GM19324 (cell line): ENCODE data around the gene VSIR.

Source experiments
- ATAC-seq: cut with Tn5 transposase; IDR thresholded peaks from one replicate; pipeline ENCODE4 v1.9.1; 2021; ENCODE audit warnings: mild to moderate bottlenecking, moderate library complexity; ENCODE audit not compliant: unreplicated experiment, low FRiP score

Gene VSIR

GRCh38 chr10:71807557-71808510 is 34.5 kb upstream of the VSIR start:
- no peak for ATAC-seq

DNA sequence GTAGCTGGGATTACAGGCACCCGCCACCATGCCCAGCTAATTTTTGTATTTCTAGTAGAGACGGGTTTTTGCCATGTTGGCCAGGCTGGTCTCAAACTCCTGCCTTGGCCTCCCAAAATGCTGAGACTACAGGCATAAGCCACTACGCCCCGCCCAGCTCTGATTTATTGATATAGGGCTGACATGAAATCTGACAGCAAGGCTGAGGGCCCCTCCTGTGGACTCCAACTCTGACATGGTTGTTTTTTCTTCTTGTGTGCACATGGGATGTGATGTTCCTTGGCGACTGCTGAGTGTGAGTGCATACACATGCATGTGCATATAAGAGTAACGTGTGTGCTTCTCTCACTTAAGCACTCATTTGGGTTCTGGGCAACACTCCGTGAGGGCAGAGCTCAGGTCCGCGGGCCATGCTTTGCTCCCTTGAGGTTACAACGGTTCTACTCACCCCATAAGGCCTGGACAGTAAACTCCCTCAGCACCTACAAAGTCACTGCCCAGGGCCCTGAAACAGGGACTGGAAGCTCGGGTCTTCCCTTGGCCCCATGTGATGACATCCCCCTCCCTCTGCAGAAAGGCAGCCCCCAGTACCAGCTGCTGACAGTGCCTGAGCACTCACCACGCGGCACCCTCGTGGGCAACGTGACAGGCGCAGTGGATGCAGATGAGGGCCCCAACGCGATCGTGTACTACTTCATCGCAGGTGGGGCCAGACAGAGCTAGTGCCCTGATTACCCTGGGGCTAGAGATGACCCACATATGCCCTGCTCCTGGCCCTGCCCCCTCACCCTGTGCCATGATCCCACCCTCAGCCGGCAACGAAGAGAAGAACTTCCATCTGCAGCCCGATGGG is 33.6 kb upstream of the VSIR start:
- ATAC-seq, result no peak

DNA sequence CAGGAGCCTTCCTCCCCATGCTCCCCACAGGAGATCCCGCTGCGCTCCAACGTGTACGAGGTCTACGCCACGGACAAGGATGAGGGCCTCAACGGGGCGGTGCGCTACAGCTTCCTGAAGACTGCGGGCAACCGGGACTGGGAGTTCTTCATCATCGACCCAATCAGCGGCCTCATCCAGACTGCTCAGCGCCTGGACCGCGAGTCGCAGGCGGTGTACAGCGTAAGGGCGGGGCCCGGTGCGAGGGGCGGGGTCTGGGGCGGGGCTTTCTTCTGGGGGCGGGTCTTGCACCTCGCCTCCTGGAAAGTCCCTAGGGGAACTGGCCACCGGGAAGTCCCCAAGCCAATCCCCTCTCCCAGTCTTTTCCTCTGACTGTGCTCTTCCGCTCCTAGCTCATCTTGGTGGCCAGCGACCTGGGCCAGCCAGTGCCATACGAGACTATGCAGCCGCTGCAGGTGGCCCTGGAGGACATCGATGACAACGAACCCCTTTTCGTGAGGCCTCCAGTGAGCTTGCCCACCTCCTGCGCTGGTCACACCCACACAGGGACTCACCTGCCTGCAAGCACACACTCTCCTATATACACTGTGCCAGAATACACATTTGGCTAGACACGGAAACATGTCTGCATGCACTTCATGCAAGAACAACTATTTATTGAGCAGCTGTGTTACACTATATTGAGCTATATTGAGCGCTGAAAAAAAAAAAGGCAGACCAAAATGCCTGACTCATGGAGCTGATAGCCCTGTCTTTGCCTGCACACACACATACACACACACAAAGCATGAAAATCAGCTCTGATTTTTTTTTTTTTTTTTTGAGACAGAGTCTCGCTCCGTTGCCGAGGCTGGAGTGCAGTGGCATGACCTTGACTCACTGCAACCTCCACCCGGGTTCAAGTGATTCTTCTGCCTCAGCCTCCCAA is 32.7 kb upstream of the VSIR start:
- no peak for ATAC-seq

DNA sequence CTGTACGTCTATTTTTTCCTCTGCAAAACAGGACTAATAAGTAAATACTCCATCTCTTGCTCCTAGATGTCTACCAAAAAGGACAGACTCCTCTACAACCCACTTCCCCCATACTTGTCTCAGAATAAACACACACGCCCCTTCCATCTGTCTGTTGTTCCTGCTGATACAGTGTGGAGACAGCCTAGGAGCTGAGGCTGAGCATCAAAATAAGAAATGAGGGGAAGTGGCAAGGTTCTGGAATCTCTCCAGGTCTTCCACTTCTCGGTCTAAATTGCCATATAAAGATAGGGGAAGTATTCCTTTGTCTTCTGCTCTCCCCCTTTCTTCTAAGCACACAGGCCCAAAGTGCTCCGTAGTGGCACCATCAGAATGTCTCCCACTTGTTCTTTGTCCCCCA is 30.8 kb upstream of the VSIR start:
- no peak for ATAC-seq

DNA sequence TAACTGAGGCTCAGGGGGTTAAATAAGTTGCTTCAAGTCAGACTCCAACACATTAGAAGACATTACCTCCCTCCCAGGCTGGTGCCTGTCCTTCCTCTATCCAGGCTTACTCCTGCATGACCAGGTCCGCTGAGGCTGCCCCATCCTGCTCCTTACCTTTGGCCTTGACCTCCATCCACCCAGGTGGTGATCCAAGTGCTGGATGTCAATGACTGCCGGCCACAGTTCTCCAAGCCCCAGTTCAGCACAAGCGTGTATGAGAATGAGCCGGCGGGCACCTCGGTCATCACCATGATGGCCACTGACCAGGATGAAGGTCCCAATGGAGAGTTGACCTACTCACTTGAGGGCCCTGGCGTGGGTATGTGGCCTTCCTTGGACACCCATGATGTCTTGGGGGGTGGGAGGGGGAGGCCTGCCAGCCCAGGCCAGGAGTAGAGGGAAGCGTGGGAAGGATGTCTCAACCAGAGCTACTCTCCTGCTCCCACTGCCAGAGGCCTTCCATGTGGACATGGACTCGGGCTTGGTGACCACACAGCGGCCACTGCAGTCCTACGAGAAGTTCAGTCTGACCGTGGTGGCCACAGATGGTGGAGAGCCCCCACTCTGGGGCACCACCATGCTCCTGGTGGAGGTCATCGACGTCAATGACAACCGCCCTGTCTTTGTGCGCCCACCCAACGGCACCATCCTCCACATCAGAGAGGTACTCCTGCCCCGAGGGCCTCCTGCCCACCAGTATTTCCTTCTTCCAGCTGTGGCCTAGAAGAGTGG is 29.6 kb upstream of the VSIR start:
- ATAC-seq, result no peak

DNA sequence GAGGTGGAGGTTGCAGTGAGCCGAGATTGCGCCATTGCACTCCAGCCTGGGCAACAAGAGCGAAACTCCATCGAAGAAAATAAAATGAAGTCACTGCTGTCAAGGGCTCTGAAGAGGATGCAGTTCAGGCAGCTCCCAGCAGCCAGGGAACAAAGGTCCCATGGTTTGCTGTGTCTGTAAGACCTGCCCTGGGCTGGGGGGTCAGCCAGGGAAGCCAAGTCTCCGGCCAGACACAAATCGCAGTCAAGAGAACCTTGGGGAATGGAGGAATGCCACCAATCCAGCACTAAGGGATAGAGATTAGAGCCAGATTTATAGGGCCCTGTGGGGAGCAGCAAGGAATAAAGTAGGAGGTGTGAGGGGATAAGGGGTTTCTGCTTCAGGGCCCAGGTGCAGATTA is 28.9 kb upstream of the VSIR start:
- ATAC-seq, result no peak

GRCh38 chr10:71801361-71801760 is 28.0 kb upstream of the VSIR start:
- peak; percentile 81 for ATAC-seq

GRCh38 chr10:71799608-71800453 is 26.5 kb upstream of the VSIR start:
- no peak for ATAC-seq

- ATAC-seq, result no peak
These were observed 25.8 kb upstream of the VSIR start for GRCh38 chr10:71799112-71799511.

DNA sequence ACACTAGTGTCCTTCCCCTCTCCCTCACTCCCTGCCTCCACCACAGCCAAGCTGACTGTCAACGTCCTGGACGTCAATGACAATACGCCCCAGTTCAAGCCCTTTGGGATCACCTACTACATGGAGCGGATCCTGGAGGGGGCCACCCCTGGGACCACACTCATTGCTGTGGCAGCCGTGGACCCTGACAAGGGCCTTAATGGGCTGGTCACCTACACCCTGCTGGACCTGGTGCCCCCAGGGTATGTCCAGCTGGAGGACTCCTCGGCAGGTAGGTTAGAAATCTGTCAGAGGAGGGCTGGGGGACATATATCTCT is 24.9 kb upstream of the VSIR start:
- no peak for ATAC-seq

DNA sequence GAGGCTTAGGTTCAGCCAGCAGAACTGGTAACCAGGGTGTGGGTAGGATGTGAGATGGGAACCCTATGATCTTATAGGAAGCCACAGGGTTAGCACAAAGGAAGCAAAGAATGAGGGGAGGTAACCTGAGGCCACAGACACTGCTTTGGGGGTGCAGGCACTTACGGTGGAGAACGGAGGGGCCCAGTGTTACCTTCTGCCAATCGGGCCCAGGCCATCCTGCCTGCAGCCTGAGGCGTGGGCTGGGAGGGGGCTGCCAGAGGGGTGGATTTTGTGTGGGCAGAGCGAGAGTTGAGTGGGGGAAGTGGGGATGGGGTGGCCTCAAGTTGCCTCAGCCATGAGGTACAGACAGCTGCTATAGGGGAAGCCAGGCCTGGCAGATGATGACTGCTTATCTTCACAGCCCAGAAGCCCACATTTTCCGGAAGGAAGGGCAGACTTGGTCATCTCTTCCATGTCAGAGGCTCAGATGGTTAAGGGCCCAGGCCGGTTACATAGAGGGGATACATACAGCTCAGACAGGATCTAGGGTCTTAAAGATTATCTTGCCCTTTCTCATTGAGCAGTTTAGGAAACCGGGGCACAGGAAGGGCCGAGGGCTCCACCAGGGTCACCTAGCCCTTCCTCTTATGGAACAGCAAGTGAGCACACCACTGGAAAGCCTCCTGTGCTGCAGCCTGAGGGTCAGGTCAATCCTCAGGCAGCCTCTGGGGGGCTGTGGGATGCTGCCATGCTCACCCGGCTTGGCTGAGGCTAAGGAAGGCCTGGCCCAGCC is 24.4 kb upstream of the VSIR start:
- ATAC-seq, result no peak

- ATAC-seq, result no peak
These were observed 23.6 kb upstream of the VSIR start for GRCh38 chr10:71796749-71797405.

DNA sequence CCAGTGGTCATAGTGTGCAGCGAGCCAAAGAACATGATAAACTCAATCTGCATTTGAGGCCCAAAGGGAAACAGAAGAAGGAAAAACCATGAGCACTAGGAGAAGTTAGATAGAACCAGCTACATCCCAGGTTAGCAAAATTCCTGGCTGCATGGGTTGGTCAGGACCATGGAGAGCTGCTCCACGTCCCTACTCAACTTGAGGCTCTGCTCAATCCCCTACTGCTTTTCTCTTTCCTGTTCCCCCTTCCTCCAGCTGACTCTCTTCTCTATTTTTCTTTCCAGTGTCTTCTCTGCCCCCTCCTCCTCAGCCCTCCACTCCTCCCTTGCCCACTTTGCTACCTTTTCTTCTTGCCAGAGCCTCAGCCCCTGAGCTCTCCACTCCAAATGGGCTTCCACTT is 21.9 kb upstream of the VSIR start:
- ATAC-seq, result no peak

DNA sequence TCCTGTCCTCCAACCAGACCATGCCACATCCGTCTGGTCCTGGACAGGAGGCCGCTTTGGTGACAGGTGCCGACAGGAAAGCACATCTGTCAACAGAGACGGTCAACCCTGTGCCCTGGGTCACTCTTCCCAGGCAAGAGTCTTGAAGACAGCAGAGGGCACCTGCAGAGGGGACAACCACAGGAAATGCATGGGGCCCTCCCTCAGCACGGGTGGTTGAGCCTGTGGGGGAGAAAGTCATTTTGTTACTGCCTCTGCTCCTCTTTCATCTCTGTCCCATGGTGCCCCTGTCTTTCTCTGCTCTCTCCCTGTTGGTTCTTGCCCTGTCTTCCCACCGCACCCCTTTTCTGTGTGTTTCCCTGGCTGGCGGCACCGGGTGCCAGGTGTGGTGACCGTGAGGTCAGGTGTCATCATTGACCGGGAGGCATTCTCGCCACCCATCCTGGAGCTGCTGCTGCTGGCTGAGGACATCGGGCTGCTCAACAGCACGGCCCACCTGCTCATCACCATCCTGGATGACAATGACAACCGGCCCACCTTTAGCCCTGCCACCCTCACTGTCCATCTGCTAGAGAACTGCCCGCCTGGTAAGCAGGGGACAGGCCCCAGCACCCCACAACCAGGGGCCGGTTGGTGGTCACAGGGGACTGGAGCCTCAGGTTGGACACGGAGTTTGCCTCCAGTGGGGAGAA is 17.6 kb upstream of the VSIR start:
- no peak for ATAC-seq

- ATAC-seq, result no peak
These were observed 16.6 kb upstream of the VSIR start for GRCh38 chr10:71789871-71790270.

DNA sequence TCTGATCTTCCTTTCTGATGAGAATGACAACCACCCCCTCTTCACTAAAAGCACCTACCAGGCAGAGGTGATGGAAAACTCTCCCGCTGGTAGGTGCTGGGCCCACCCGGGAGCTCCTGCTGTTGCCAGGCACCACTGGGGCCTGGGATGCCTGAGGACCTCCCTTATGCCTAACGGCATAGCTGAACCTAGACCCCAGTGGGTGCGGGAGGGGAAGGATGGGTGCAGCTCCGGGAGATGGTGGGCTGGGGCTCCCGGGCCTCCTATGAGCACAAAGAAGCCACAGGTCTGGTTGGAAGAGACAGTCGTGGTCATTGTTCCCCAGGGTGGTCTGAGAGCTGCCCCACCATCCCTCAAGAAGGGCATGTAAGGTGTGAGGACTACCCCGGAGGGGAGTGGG is 15.6 kb upstream of the VSIR start:
- ATAC-seq, result no peak

DNA sequence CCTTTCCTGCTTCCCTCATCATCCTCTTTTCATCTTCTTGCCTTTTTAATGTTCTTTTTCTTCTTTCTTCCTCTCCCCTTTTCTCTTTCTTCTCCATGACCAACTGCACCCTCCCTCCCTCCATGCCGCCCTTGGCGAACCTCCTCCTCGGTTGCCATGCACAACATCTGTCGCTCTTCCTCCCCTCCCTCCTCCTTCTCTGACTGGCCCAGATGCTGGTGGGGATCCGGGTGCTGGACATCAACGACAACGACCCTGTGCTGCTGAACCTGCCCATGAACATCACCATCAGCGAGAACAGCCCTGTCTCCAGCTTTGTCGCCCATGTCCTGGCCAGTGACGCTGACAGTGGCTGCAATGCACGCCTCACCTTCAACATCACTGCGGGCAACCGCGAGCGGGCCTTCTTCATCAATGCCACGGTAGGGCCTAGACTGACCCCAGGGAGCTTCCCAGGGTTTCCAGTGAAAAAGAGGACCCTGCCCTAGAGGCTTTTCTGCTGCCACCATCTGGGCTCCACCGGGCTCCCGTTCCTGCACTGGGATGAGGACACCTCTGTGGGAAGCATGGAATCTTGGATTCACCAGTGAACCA is 11.5 kb upstream of the VSIR start:
- ATAC-seq, result no peak
